HCT116 (cell line): ENCODE measurements around the gene MYO7B. TPM values are rescaled to one million over a fixed set of nuclear protein-coding genes. Genes with fewer than 3 reads are reported as not detected.

ENCODE experiments used
- ATAC-seq: fragments of 200-7000 bp; cut with Tn5 transposase; 2 replicates; pipeline ENCODE4 v1.9.1; 2020; ENCODE audit warnings: mild to moderate bottlenecking, moderate library complexity
- BruUV-seq: library from RNA; stranded (reverse); fragments of 400-500 nt; replicated peaks from 2 replicates; lab custom pipeline; 2021; lab: Mats Ljungman, UMichigan
- CTCF ChIA-PET: fragments of 300-600 bp; sonication (Branson Sonifier 250); formaldehyde crosslinking; loops from one replicate; lab custom pipeline; 2021; ENCODE audit warnings: antibody characterized with exemption; lab: Charles Lee
- POLR2A ChIA-PET: fragments of 300-600, 350-600 bp; sonication (Branson Sonifier 250); formaldehyde crosslinking; loops from one replicate; lab custom pipeline; 2021; ENCODE audit warnings: antibody characterized with exemption; lab: Charles Lee
- RAD21 ChIA-PET, 2 experiments: fragments of 300-600 bp; sonication (Branson Sonifier 250); formaldehyde crosslinking; loops; one replicate each; lab custom pipeline; 2023; ENCODE audit warnings: low total read pairs in 2 of 2; ENCODE audit not compliant: uncharacterized antibody in 2 of 2, unreplicated experiment in 2 of 2, low non-redundant PET in 1 of 2; lab: Charles Lee
- DNase-seq: peaks from one replicate; pipeline ENCODE4 v3.0.0-alpha.2; 2010; ENCODE audit warnings: low read depth, low spot score
- H2AFZ ChIP-seq: fragments of 200-600 bp; shearing (Covaris generic), sonication (generic); 2 replicates; pipeline ENCODE4 v1.6.1; 2017; ENCODE audit warnings: low read depth, mixed run types, mixed read lengths, antibody characterized with exemption, low read length; ENCODE audit not compliant: poor library complexity, severe bottlenecking
- H3K27ac ChIP-seq: 2 replicates; pipeline ENCODE4 v1.5.1; 2012; ENCODE audit warnings: low read depth, low read length
- H3K27me3 ChIP-seq: fragments of 200-600 bp; sonication (generic); 2 replicates; pipeline ENCODE4 v1.6.1; 2016; ENCODE audit warnings: mixed run types, low read length, mixed read lengths; ENCODE audit not compliant: insufficient read depth
- H3K36me3 ChIP-seq, 2 experiments: fragments of 200-500 bp in 1 of 2; fragments of 200-600 bp in 1 of 2; sonication (Bioruptor generic) in 1 of 2; sonication (generic) in 1 of 2; 2 replicates each; pipeline versions ENCODE4 v1.5.1 to v1.6.1; 2014 to 2016; ENCODE audit warnings: low read length in 2 of 2, inconsistent platforms in 1 of 2, mixed read lengths in 1 of 2, mixed run types in 1 of 2; ENCODE audit not compliant: insufficient read depth in 2 of 2, control insufficient read depth in 1 of 2
- H3K4me1 ChIP-seq, 2 experiments: fragments of 200-600 bp in 1 of 2; sonication (generic) in 1 of 2; 2 replicates each; pipeline versions ENCODE4 v1.5.1 to v1.6.1; 2012 to 2017; ENCODE audit warnings: low read length in 2 of 2, inconsistent platforms in 1 of 2, mild to moderate bottlenecking in 1 of 2, mixed read lengths in 1 of 2, mixed run types in 1 of 2, moderate library complexity in 1 of 2; ENCODE audit not compliant: insufficient read depth in 2 of 2, control insufficient read depth in 1 of 2
- H3K4me2 ChIP-seq: fragments of 200-600 bp; sonication (generic); 2 replicates; pipeline ENCODE4 v1.6.1; 2017; ENCODE audit warnings: mixed run types, low read length, mixed read lengths
- H3K4me3 ChIP-seq, 2 experiments: fragments of 200-600 bp in 1 of 2; sonication (generic) in 1 of 2; replicated peaks in 1 of 2; 2 replicates each; pipeline ENCODE4 v1.5.1; 2011 to 2016; ENCODE audit warnings: low read length in 2 of 2, control low read depth in 1 of 2, low read depth in 1 of 2, mild to moderate bottlenecking in 1 of 2, mixed read lengths in 1 of 2, mixed run types in 1 of 2
- H3K79me2 ChIP-seq: fragments of 200-600 bp; sonication (generic); 2 replicates; pipeline ENCODE4 v1.6.1; 2017; ENCODE audit warnings: mild to moderate bottlenecking, mixed run types, low read length, moderate library complexity, mixed read lengths; ENCODE audit not compliant: insufficient read depth
- H3K9ac ChIP-seq: fragments of 200-600 bp; sonication (generic); 2 replicates; pipeline ENCODE4 v1.6.1; 2016; ENCODE audit warnings: low read length, mixed read lengths
- H3K9me2 ChIP-seq: fragments of 200-600 bp; sonication (generic), shearing (Covaris generic); 2 replicates; pipeline ENCODE4 v1.6.1; 2017; ENCODE audit warnings: mixed run types, mild to moderate bottlenecking, moderate library complexity; ENCODE audit not compliant: insufficient read depth
- H3K9me3 ChIP-seq, 2 experiments: fragments of 200-500 bp in 1 of 2; fragments of 200-600 bp in 1 of 2; sonication (Bioruptor generic) in 1 of 2; sonication (generic) in 1 of 2; 2 replicates each; pipeline ENCODE4 v1.6.1; 2014 to 2017; ENCODE audit warnings: low read length in 2 of 2, mixed read lengths in 2 of 2, inconsistent platforms in 1 of 2, low read depth in 1 of 2, mild to moderate bottlenecking in 1 of 2, mixed run types in 1 of 2, moderate library complexity in 1 of 2; ENCODE audit not compliant: control insufficient read depth in 1 of 2, insufficient read depth in 1 of 2
- H4K20me1 ChIP-seq: fragments of 200-600 bp; sonication (generic), shearing (Covaris generic); 2 replicates; pipeline ENCODE4 v1.6.1; 2017; ENCODE audit warnings: mixed run types, mild to moderate bottlenecking, moderate library complexity; ENCODE audit not compliant: insufficient read depth
- ATF3 ChIP-seq: IDR thresholded peaks from 2 replicates; pipeline ENCODE4 v1.6.1; 2012
- CBX3 ChIP-seq: IDR thresholded peaks from 2 replicates; pipeline ENCODE4 v1.6.1; 2012; ENCODE audit warnings: low read depth
- CEBPB ChIP-seq: IDR thresholded peaks from 2 replicates; pipeline ENCODE4 v1.6.1; 2012; ENCODE audit warnings: low read depth
- EGR1 ChIP-seq: IDR thresholded peaks from 2 replicates; pipeline ENCODE4 v1.6.1; 2012; ENCODE audit warnings: low read depth
- FOSL1 ChIP-seq: IDR thresholded peaks from 2 replicates; pipeline ENCODE4 v1.6.1; 2012; ENCODE audit warnings: low read depth
- JUND ChIP-seq: IDR thresholded peaks from 2 replicates; pipeline ENCODE4 v1.6.1; 2012
- MAX ChIP-seq: IDR thresholded peaks from 2 replicates; pipeline ENCODE4 v1.6.1; 2012
- POLR2A ChIP-seq: IDR thresholded peaks from 2 replicates; pipeline ENCODE4 v1.7.0; 2011; ENCODE audit warnings: borderline replicate concordance; ENCODE audit not compliant: insufficient read depth, insufficient read length; ENCODE audit errors: extremely low read depth
- POLR2AphosphoS5 ChIP-seq: IDR thresholded peaks from 2 replicates; pipeline ENCODE4 v1.6.1; 2011; ENCODE audit warnings: mild to moderate bottlenecking, low read depth, low read length, moderate library complexity
- RAD21 ChIP-seq: IDR thresholded peaks from 2 replicates; pipeline ENCODE4 v1.6.1; 2012; ENCODE audit warnings: low read depth, mild to moderate bottlenecking
- REST ChIP-seq: IDR thresholded peaks from 2 replicates; pipeline ENCODE4 v1.6.1; 2012; ENCODE audit warnings: low read depth
- SIN3A ChIP-seq: IDR thresholded peaks from 2 replicates; pipeline ENCODE4 v1.6.1; 2012; ENCODE audit warnings: low read depth
- TCF7L2 ChIP-seq: IDR thresholded peaks from 2 replicates; pipeline ENCODE4 v1.7.0; 2011; ENCODE audit warnings: borderline replicate concordance, inconsistent platforms; ENCODE audit not compliant: insufficient read depth, insufficient read length; ENCODE audit errors: extremely low read depth
- ZBTB33 ChIP-seq: IDR thresholded peaks from 2 replicates; pipeline ENCODE4 v1.6.1; 2011; ENCODE audit warnings: mild to moderate bottlenecking, low read length, moderate library complexity; ENCODE audit not compliant: insufficient replicate concordance; ENCODE audit errors: extremely low read depth
- ZFX ChIP-seq: fragments of 450-650 bp; IDR thresholded peaks from 2 replicates; pipeline ENCODE4 v1.6.1; 2017
- ZNF274 ChIP-seq: fragments of 200-500 bp; sonication (Bioruptor generic); IDR thresholded peaks from 2 replicates; pipeline ENCODE4 v1.6.1; 2014; ENCODE audit warnings: mild to moderate bottlenecking, low read depth, low read length, inconsistent platforms
- intact Hi-C: fragments of 100-400 bp; cut with micrococcal nuclease; formaldehyde crosslinking; loops from 2 replicates; pipeline ENCODE4 v1.10.0; 2022
- total RNA-seq: library from RNA; stranded (reverse); gene quantifications from one replicate; pipeline ENCODE4 v1.2.1, GENCODE V29; 2021; ENCODE audit not compliant: unreplicated experiment

The MYO7B gene
- total RNA-seq, 1 experiment from 2014 or later: 0.07 TPM

GRCh38 chr2:127577503-127577902, 42.0 kb downstream of the MYO7B start:
- no peaks in the 10 kb centered on the region for H3K36me3 ChIP-seq
- ChIA-PET RAD21 (no interaction called here), CTCF (no interaction called here), POLR2A (no interaction called here)
- no peaks in the 10 kb centered on the region for H3K79me2 ChIP-seq
- H3K4me3 ChIP-seq: no peak overlapping the region
- H3K4me1 ChIP-seq: no peaks in the 10 kb centered on the region
- BruUV-seq: no TSS peak
- H3K9me3 ChIP-seq: no peaks in the 10 kb centered on the region
- H3K27me3 ChIP-seq: no peaks in the 10 kb centered on the region
- H3K4me2 ChIP-seq: no peak overlapping the region
- intact Hi-C loops: no loop called here
- no peak overlapping the region for H2AFZ ChIP-seq
- DNase-seq: no peak
- ATAC-seq: no peak
- H3K9me2 ChIP-seq: no peaks in the 10 kb centered on the region
- H3K9ac ChIP-seq: no peak overlapping the region
- H4K20me1 ChIP-seq: no peaks in the 10 kb centered on the region
- TF ChIP-seq ZBTB33 (no peak), FOSL1 (no peak), RAD21 (no peak), MAX (no peak), CEBPB (no peak), ZFX (no peak)
- H3K27ac ChIP-seq: no peak overlapping the region

GRCh38 chr2:127577973-127578372, 42.5 kb downstream of the MYO7B start:
- CTCF ChIA-PET: interaction anchor here (2.3 kb wide), 1 partner anchor 13 kb away, joined by 7 read pairs; no protein-coding TSS in a partner anchor
- no TSS peak for BruUV-seq
- no peak overlapping the region for H3K4me3 ChIP-seq
- TF ChIP-seq POLR2A (no peak), RAD21 (no peak), ZNF274 (no peak), EGR1 (no peak), JUND (no peak), MAX (no peak), SIN3A (no peak), ATF3 (no peak), ZFX (no peak), CBX3 (no peak), POLR2AphosphoS5 (no peak), TCF7L2 (no peak), REST (no peak)

More at GRCh38 chr2:127577973-127578372, 42.5 kb downstream of the MYO7B start:
- ATAC-seq: no peak
- Histone ChIP-seq H3K4me2 (no peak overlapping the region), H4K20me1 (no peaks in the 10 kb centered on the region), H3K9ac (no peak overlapping the region), H3K79me2 (no peaks in the 10 kb centered on the region), H3K27me3 (no peaks in the 10 kb centered on the region), H3K4me1 (no peaks in the 10 kb centered on the region), H3K36me3 (no peaks in the 10 kb centered on the region), H2AFZ (no peak overlapping the region), H3K9me2 (no peaks in the 10 kb centered on the region), H3K9me3 (no peaks in the 10 kb centered on the region), H3K27ac (no peak overlapping the region)
- intact Hi-C loops: no loop called here
- DNase-seq: no peak
- ChIA-PET POLR2A (no interaction called here), RAD21 (no interaction called here)
